Measurements from ENCODE around the gene WDFY2.

DNA sequence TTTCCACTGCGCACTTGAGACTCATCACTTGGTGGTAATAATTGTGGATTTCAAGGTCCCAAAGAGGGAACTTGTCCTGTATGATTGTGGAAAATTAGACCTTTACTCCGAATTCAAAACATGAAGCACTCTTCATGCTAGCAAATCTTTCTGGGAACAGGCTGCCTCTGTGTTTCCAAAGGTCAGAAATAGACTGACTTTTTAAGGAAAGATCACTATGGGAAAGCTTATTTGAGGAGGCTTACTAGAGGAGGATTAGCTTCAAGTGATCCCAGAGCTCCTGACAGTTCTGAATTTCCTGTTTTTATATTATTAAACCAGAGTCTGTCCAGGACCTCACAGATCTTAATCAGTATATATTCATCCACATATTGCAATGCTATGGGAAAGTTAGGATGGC is 5.5 kb downstream of the WDFY2 start:
- TF ChIP-seq EZH2 (IDR thresholded peaks at IDR 0.05; ENCODE audit: insufficient read depth, poor library complexity, severe bottlenecking) (no peak), EZH2phosphoT487 (IDR thresholded peaks at IDR 0.05; ENCODE audit: insufficient read depth, low read depth) (no peak)

Measured in GM23248 (cell line).